GM21723 (cell line): ENCODE data around the gene PRKG2.
A peak's percentile ranks its signal among the peaks of the same experiment; 100 is the strongest.

Experiments used
- ATAC-seq: cut with Tn5 transposase; IDR thresholded peaks from one replicate; pipeline ENCODE4 v1.9.1; 2021; ENCODE audit warnings: mild to moderate bottlenecking, moderate library complexity; ENCODE audit not compliant: unreplicated experiment

PRKG2 gene

DNA sequence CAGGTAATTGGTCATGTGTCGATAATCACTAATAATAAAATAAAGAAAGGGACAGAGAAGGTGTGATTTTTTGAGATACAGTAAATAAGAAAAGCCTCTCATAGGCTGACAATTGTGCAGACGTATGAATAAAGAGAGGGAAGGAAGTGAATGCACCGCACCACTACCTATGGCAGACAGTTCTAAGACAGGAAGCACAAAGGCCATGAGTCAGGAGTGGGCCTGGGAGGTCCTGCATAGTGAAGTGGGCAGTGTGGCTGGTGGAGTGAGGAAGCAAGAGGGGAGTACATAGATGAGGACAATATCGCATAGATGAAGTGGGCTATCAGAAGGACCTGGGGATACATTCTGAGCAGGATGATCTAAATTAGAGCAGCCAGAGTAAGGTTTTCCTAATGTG, 108.9 kb downstream of the PRKG2 start:
- no peak for ATAC-seq

GRCh38 chr4:81102107-81102506, 112.9 kb downstream of the PRKG2 start:
- ATAC-seq: no peak

- no peak for ATAC-seq
Observed at GRCh38 chr4:81096566-81096965, 118.5 kb downstream of the PRKG2 start.

DNA sequence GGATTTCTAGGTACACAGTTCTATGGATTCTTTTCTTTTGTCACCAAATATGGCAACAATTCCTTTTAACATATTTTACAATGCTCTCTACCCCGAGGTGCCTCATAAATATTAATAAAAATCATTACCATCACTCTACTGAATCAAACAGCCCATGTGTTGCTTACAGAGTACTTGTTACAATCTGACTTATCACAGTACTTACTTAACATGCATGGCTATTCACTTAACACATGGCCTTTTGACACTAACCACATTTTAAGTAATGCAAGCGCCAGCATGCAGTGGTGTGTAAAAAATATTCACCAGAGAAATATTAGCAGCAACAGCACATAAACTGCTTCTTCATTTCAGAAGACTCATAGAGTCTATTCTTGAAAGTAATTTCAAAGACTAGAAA, 119.6 kb downstream of the PRKG2 start:
- no peak for ATAC-seq

- ATAC-seq: no peak
Observed at GRCh38 chr4:81093720-81094401, 121.2 kb downstream of the PRKG2 start.

DNA sequence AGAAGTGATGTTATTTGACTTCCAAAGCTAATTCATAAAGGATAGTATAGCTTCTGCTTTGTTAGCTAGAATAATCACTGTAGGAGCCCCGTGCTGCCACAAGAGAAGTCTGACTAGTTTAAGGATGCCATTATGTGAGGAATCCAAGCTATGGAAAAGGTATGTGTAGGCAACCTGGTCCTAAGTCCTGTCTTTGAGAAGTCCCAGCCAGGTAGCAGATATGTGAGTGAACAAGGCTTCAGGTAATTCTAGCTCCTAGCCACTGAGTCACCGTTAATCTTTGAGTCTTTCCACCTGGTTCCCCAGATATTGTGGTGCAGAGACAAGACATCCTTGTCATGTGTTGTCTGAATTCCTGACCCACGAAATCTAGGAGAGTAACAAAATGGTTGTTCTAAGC, 129.0 kb downstream of the PRKG2 start:
- no peak for ATAC-seq

- ATAC-seq: no peak
Observed at GRCh38 chr4:81085291-81085690, 129.7 kb downstream of the PRKG2 start.

DNA sequence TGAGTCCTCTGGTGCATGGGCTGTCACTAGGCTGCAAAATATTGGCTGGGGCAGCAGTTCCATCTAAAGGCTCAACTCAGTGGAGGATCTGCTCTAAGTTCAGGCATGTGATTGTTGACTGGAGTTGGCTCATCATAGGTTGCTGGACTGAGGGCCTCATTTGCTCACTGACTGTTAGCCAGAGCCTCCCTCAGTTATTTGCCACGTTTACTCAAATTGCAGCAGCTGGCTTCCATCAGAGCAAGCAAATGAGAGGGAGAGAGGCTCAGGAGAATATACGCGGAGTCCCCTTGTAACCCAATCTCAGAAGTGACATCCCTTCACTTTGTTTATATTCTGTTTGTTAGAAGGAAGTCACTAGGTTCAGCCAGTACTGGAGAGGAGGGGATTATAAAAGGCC, 130.4 kb downstream of the PRKG2 start:
- ATAC-seq: no peak

DNA sequence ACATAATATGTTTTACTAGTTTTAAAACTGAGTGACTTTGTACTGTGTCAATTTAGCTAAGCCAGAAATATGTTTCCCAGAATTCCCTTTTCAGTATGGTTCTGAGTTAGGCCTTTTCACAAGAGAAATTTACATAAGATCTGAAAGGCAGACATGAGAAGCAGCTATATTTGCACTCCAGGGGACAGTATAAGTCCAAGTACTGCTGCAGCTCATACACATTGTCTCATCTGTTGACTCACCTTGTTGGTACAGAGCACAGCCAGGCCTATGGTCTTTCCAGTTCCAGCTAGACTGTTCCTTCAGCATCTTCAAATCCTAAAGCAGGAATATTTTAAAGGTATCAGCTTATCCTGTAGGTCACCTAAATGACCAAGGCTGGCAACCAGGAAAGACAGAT, 131.0 kb downstream of the PRKG2 start:
- no peak for ATAC-seq

DNA sequence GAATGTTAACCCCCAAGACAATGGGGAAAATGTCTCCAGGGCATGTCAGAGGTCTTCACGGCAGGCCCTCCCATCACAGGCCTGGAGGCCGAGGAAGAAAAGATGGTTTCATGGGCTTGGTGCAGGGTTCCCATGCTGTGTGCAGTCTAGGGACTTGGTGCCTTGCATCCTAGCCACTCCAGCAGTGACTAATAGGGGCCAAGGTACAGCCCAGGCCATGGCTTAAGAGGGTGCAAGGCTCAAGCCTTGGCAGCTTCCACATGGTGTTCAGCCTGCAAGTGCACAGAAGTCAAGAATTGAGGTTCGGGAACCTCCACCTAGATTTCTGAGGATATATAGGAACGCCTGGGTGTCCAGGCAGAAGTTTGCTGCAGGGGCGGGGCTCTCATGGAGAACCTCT, 133.9 kb downstream of the PRKG2 start:
- no peak for ATAC-seq

GRCh38 chr4:81071013-81071412, 144.0 kb downstream of the PRKG2 start:
- no peak for ATAC-seq

GRCh38 chr4:81069706-81070331, 145.2 kb downstream of the PRKG2 start:
- ATAC-seq: peak; percentile 99

DNA sequence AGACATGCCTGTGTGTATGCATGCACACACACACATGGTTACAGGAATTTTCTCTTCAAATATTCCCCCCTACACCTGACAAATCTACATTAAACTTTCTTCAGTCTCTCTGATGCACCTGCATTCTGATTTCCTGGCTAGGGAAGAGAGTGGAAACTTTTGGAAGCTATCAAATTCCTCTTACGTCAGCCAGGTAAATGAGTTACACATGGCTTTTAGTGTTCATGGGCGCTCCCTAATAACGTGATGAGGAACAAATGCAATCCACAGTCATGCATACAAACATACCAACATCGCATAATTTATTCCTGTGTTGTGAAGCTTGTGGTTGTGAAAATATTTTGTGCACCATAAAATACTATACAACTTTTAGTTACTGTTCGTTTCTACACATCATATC, 149.6 kb downstream of the PRKG2 start:
- ATAC-seq: no peak

DNA sequence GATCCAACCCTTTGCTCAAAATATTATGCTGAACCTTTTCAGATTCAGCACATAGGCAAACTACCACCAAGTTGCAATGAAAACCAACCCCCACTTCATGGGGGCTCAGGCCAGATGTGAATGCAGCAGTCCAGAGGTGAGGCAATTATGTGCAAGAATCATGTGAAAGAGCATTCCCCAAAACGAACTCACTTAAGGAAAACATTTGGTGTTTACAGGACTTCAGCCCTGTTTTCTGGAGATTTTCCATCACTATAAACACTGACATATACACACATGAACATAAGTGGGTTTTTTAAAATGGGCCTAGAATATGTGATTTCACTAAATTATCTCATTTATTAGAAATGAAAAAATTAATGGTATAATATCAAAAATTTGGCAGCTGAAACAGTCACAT, 153.0 kb downstream of the PRKG2 start:
- no peak for ATAC-seq

- no peak for ATAC-seq
Observed at GRCh38 chr4:81061344-81061730, 153.7 kb downstream of the PRKG2 start.

DNA sequence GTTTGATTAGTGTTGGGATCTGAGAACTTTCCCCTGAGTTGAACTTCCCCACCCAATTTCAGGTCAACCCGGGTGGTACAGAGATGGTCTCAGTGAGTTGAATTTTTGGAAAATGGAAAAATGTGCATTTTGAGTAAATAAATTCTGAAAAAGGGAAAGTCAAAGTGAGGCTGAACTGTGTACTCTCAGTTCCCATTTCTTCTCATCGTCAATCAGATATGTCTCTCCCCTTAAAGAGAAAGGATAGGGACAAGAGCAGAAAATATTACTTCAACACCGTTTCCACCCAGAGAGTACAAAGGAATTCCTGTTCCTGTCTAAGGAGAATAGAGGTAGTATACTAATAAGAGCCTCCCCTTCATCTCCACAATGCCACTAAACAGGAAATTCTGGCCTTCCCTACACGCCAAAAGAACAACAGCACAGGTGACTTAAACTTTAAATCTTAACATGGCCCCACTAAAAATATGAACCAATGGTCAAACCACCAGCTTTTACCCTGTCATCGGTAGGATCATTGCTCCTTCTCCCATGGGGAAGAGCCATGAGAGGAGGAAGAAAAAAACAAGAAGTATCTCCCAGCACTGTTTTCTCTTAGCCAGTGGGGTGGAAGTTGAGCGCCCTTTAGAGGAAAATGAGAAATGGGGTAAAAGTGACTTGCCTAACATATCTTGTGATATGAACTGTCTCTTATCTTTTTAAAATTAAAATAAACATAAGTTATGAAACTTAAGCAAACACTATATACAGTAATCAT, 154.3 kb downstream of the PRKG2 start:
- no peak for ATAC-seq

DNA sequence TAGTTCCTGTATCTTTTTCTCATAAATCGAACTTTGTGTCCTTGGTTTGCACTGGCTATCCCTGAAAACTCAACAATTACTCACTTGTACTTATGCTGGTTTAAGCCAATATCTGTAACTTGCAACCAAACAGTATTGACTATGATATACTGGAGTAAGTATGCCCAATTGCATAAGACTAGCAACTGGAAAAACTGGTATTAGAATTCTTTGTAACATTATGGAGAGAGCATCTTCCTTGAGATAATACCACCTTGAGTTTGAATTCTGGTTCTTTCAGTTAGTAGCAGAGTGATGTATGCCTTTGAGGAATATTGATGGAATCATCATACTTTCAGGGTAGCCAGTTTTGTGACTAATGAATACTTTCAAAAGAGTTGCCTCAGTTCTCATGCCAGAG, 156.4 kb downstream of the PRKG2 start:
- no peak for ATAC-seq

GRCh38 chr4:81052119-81053068, 162.6 kb downstream of the PRKG2 start:
- ATAC-seq: peak; percentile 100

DNA sequence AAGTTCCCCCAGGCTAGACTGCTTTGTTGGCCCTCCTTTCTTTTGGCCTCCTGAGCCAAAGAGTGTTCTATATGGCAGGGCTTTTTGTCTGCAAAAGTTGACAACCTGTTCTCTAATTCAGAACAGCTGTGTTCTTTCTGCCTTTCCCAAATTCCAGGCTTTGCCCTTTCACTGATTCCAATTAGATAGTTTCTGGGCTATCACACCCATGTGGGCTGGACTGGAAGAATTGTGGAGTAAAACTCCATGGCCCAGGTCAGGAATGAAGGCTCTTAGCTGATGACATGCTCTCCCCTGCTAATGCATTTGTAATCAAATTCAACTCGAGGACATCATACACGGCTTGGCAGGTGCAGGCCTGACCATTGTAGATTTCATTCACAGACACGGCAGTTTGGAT, 165.1 kb downstream of the PRKG2 start:
- ATAC-seq: no peak

GRCh38 chr4:81049330-81049729, 165.7 kb downstream of the PRKG2 start:
- ATAC-seq: no peak
